Stimulated activated memory B cell treated with anti-CD40 and anti-IgM and Interleukin-4, amounts not matched to agents 10 μg/mL and 1 μg/mL and 100 μg/mL, for 72 hours (primary cell): Measurements from ENCODE around the gene ANKS1B.

Source experiments
- ATAC-seq: fragments of 150-1000 bp; cut with Tn5 transposase; 2 replicates; pipeline ENCODE4 v1.10.0; 2021
- H3K27ac Mint-ChIP-seq: one replicate; pipeline ENCODE4 v1.8.0; 2022; ENCODE audit warnings: mild to moderate bottlenecking, mixed read lengths
- H3K27me3 Mint-ChIP-seq: one replicate; pipeline ENCODE4 v1.8.0; 2022; ENCODE audit warnings: mixed read lengths
- H3K36me3 Mint-ChIP-seq: one replicate; pipeline ENCODE4 v1.8.0; 2022; ENCODE audit warnings: mixed read lengths
- H3K4me1 Mint-ChIP-seq: one replicate; pipeline ENCODE4 v1.8.0; 2022; ENCODE audit warnings: mixed read lengths
- H3K4me3 Mint-ChIP-seq: one replicate; pipeline ENCODE4 v1.8.0; 2022; ENCODE audit warnings: mild to moderate bottlenecking, moderate library complexity, mixed read lengths
- H3K9me3 Mint-ChIP-seq: one replicate; pipeline ENCODE4 v1.8.0; 2022; ENCODE audit warnings: mixed read lengths

ANKS1B gene

DNA sequence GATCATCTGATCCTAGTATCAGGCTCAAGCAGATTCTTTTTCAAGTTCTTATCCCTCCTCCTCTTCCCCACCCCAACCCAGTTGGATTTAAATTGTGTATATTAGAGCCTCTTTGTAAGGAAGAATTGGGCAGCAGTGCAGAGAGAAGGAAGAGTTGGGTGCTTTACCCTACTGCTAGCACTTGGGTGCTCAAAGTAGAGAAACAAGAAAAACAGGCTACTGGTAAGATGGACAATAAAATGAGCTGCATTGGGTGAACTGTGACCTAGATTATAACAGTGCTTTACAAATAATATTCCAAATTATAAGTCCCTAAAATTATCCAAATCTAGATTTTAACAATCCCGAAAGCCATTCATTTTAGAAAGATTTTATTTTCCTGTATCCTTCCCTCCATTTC lies 700.6 kb downstream of the ANKS1B start:
- Mint-ChIP-seq H3K27ac (no peak overlapping the region), H3K9me3 (peaks cover 5% of the 10 kb centered on the region), H3K27me3 (no peaks in the 10 kb centered on the region), H3K4me3 (no peak overlapping the region), H3K36me3 (no peaks in the 10 kb centered on the region), H3K4me1 (no peaks in the 10 kb centered on the region)
- no peak for ATAC-seq

DNA sequence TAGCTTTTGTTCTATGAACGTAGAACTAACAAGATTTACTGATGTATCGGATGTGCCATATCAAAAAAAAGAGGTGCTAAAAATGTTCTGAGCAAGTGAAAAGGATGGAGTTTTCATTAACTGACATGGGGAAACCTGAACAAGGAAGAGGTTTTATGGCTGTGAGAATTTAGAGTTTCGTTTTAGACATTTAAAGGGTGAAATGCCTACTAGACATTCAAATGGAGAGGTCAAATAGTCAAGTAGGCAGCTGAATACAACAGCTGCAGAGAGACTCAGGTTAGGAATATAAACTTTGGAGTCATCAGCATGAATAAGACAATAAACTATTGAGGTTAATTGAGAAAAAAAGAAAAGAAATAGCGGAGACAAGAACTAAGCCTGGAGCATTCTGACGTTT lies 702.1 kb downstream of the ANKS1B start:
- no peaks in the 10 kb centered on the region for H3K4me1 Mint-ChIP-seq
- no peaks in the 10 kb centered on the region for H3K36me3 Mint-ChIP-seq
- H3K27ac Mint-ChIP-seq = no peak overlapping the region
- no peaks in the 10 kb centered on the region for H3K27me3 Mint-ChIP-seq
- no peak overlapping the region for H3K4me3 Mint-ChIP-seq
- no peak for ATAC-seq
- H3K9me3 Mint-ChIP-seq = peaks cover 2% of the 10 kb centered on the region

DNA sequence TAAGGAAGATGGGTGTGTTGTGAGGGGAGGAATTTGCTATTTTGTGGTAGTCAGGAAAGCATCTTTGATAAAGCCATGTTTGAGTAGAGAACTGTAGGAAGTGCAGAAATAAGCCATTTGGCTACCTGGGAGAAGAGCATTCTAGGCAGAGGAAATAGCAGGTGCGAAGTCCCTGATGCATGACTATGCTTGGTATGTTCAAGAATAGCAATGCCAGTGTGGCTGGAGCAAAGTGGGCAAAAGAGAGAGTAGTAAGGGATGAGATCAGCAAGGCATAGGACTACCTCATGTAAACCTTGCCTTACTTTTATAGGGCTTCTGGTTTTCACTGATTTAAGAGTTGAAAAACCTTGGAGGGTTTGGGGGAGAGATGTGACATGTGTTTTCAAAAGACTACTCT lies 702.6 kb downstream of the ANKS1B start:
- Mint-ChIP-seq H3K27ac (no peak overlapping the region), H3K36me3 (no peaks in the 10 kb centered on the region), H3K4me1 (no peaks in the 10 kb centered on the region), H3K27me3 (no peaks in the 10 kb centered on the region), H3K9me3 (peaks cover 2% of the 10 kb centered on the region), H3K4me3 (no peak overlapping the region)
- ATAC-seq = no peak

GRCh38 chr12:99281277-99281676 lies 703.5 kb downstream of the ANKS1B start:
- peaks cover 2% of the 10 kb centered on the region for H3K9me3 Mint-ChIP-seq
- ATAC-seq = no peak
- no peaks in the 10 kb centered on the region for H3K4me1 Mint-ChIP-seq
- H3K27ac Mint-ChIP-seq = no peak overlapping the region
- H3K4me3 Mint-ChIP-seq = no peak overlapping the region
- H3K27me3 Mint-ChIP-seq = no peaks in the 10 kb centered on the region
- no peaks in the 10 kb centered on the region for H3K36me3 Mint-ChIP-seq

DNA sequence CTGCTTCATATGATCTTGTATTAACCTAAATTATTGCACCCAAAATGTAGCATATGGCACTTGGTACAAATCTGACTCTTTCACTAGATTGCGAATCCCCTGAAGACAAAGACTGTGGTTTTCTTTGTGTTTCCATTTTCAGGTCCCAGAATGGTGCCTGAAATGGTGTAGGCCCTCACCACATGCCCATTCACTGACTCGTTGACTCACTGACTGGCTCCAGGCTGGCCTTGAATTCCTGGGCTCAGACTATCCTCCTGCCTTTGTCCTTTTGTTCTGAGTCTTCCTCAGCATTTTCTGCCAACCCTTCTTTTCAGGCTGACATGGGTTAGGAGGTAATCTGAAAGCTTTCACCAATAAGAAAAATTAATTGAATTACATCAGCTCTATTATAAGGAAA lies 705.8 kb downstream of the ANKS1B start:
- no peak for ATAC-seq
- Mint-ChIP-seq H3K4me3 (no peak overlapping the region), H3K4me1 (no peaks in the 10 kb centered on the region), H3K9me3 (peaks cover 8% of the 10 kb centered on the region), H3K36me3 (no peaks in the 10 kb centered on the region), H3K27me3 (no peaks in the 10 kb centered on the region), H3K27ac (no peak overlapping the region)

DNA sequence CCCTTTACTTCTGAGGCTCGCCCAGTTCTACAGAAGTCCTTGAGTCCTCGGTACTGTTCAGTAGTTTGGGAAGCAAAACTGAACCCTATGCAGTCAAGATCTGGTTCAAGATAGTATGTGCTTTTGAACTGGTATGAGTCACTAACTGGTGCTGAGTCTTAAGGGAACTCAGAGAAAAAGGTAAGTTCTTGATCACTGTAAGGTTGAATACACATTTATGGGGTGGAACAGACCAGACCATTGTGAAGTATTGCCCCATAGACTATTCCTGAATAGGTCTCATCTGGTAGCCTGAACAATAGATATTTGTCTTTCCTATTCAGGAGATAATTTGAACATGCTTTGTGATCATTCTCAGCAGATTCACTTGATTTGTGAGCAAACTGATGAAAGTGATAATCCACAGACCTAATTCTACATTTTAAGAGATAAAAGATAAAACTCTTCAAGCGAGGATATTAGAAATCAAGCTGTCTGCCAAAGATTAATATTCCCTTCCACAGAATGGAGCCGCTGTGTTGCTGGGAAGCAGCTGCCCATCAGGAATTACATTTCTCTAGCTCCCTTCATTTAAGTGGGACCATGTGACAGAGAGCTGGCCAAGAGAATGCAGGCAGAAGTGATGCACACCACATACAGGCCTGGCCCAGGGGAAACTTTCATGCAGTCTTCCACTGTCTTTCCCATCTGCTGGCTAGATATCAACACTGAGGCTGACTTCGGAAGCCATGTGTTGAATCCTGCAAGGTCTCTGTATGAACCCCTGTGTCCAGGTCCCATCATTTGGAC lies 707.0 kb downstream of the ANKS1B start:
- ATAC-seq = no peak
- H3K36me3 Mint-ChIP-seq = no peaks in the 10 kb centered on the region
- H3K9me3 Mint-ChIP-seq = peaks cover 8% of the 10 kb centered on the region
- no peak overlapping the region for H3K27ac Mint-ChIP-seq
- H3K4me3 Mint-ChIP-seq = no peak overlapping the region
- H3K4me1 Mint-ChIP-seq = no peaks in the 10 kb centered on the region
- no peaks in the 10 kb centered on the region for H3K27me3 Mint-ChIP-seq

DNA sequence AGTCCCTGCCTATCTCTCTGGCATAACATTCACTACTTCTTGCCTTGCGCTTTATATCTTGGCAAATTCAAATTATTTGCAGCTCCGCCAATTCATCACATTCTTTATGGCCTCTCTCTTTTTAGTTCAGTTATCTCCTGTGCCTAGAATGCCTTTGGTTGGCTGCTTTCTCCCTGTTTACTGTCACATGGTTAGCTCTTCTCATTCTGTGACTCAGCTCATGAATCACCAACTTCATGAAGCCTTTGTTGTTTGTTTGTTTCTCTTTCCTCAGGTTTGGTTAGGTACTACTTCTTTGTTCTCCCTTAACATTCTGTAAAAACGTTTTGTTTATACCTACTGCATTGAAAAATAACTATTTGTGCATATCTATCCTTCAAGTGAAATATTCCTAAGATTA lies 713.7 kb downstream of the ANKS1B start:
- H3K36me3 Mint-ChIP-seq = no peaks in the 10 kb centered on the region
- ATAC-seq = no peak
- H3K4me3 Mint-ChIP-seq = no peak overlapping the region
- H3K9me3 Mint-ChIP-seq = peaks cover 16% of the 10 kb centered on the region
- no peaks in the 10 kb centered on the region for H3K4me1 Mint-ChIP-seq
- no peaks in the 10 kb centered on the region for H3K27me3 Mint-ChIP-seq
- no peak overlapping the region for H3K27ac Mint-ChIP-seq

GRCh38 chr12:99267038-99267437 lies 717.7 kb downstream of the ANKS1B start:
- Mint-ChIP-seq H3K36me3 (no peaks in the 10 kb centered on the region), H3K4me3 (no peak overlapping the region), H3K27ac (no peak overlapping the region), H3K9me3 (peaks cover 10% of the 10 kb centered on the region), H3K27me3 (no peaks in the 10 kb centered on the region), H3K4me1 (no peaks in the 10 kb centered on the region)
- ATAC-seq = no peak

DNA sequence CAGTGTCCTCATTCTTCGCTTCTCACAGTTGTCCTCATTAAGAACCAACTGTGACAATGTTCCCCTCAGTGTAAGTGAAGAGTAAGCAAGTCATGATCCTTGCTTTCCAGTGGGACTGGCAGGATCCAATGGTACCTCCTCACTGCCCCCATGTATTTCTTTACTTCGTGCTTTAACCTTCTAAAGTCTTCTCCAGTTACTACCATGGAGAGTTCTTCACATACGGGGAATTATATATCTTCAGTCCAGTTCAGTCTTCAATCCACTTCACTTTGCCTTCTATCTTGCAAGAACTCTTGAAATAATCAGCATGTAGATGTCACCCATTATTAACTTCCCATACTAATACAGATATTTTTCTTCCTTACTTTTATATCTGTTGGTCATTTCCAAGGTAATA lies 719.1 kb downstream of the ANKS1B start:
- ATAC-seq = no peak
- Mint-ChIP-seq H3K4me3 (no peak overlapping the region), H3K27me3 (no peaks in the 10 kb centered on the region), H3K36me3 (no peaks in the 10 kb centered on the region), H3K9me3 (peaks cover 2% of the 10 kb centered on the region), H3K27ac (no peak overlapping the region), H3K4me1 (no peaks in the 10 kb centered on the region)

DNA sequence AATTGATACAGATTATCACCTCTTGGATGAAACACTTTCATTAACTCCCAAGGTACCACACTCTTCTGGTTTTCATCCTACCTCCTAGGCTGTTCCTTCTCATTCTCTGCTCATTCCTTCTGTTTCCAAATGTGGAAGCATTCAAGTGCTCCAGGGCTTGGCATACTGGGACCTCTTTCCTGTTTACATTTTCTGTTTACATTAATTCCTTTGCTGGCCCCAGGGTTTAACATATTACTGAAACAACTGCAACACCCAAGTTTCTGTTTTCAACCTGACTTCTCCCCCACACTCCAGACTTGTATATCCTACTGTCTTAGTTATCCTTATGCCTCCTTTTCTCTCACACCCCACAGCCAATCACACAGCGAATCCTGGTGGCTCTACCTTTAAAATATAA lies 723.5 kb downstream of the ANKS1B start:
- ATAC-seq = no peak
- Mint-ChIP-seq H3K4me1 (no peaks in the 10 kb centered on the region), H3K36me3 (no peaks in the 10 kb centered on the region), H3K4me3 (no peak overlapping the region), H3K27ac (no peak overlapping the region), H3K9me3 (peaks cover 3% of the 10 kb centered on the region), H3K27me3 (no peaks in the 10 kb centered on the region)

DNA sequence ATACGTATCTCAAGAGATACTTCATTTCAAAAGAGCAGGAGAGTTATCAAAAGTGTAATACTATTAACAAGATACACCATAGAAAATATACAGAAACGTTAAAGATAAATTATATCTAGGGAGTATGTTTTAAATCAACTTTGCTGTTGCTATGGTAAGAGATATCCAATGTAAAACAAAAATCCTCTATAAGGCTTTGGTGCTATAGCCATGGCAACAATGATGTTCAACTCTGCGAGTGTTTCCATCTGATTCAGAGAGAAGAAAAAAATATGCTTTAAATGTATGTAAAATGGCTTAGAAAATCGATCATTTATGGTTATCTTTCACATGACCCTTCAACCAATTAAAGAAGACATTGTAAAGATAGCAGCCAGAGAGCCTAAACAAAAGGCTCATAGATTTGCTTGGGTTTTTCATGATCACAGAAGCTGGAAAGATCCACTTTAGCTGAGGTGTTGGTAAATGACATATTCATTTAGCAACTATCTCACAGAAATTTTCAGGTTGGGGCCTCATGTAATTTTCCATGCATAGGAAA lies 724.2 kb downstream of the ANKS1B start:
- Mint-ChIP-seq H3K27ac (no peak overlapping the region), H3K9me3 (peaks cover 3% of the 10 kb centered on the region), H3K4me1 (no peaks in the 10 kb centered on the region), H3K4me3 (no peak overlapping the region), H3K27me3 (no peaks in the 10 kb centered on the region), H3K36me3 (no peaks in the 10 kb centered on the region)
- no peak for ATAC-seq

DNA sequence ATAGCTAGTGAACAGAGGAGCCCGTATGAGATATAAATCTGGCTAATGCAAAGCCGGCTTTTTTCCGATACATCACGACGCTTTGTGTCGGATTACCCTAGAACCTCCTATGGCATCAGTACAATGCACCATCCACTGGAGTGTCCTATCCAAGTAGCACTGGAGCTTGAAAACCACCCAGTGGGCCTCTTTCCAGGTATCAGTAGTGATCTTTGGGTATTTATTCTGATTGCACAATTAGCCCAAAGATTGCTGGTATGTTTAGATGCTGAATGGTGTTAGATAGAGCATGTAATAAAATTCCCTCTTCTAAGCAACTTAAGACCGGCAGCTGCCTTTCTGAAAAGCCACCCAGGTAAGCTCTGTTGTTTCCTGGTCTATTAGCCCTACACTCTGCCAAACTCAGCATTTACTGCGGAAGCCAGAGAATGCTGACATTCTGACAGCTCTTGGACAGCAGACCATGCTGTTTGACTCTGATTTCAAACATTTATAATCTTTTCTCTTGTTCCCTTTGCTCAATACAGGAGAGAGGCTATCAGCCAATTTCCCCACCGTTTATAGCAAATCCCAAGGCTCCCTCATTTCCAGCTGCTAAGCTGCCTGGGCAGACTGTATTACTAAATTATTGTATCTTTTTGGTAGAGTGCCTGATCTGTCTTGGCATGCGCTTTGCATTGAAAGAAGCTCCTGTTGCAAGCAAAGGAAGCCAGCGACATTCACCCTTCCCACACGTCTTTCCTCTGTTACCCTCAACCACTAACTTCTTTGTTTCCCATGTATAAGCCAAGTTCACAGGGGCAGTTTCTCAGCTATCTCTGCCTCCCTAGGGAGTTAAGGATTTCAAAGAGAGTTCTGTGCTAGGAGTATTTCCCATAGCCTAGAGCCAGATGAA lies 725.4 kb downstream of the ANKS1B start:
- peaks cover 3% of the 10 kb centered on the region for H3K9me3 Mint-ChIP-seq
- no peak overlapping the region for H3K4me3 Mint-ChIP-seq
- H3K4me1 Mint-ChIP-seq = no peaks in the 10 kb centered on the region
- H3K36me3 Mint-ChIP-seq = no peaks in the 10 kb centered on the region
- no peak for ATAC-seq
- no peak overlapping the region for H3K27ac Mint-ChIP-seq
- H3K27me3 Mint-ChIP-seq = no peaks in the 10 kb centered on the region

- Mint-ChIP-seq H3K9me3 (peaks cover 3% of the 10 kb centered on the region), H3K4me3 (no peak overlapping the region), H3K36me3 (no peaks in the 10 kb centered on the region), H3K4me1 (no peaks in the 10 kb centered on the region), H3K27me3 (no peaks in the 10 kb centered on the region), H3K27ac (no peak overlapping the region)
- ATAC-seq = no peak
Observed at GRCh38 chr12:99257672-99258071, 727.1 kb downstream of the ANKS1B start.

DNA sequence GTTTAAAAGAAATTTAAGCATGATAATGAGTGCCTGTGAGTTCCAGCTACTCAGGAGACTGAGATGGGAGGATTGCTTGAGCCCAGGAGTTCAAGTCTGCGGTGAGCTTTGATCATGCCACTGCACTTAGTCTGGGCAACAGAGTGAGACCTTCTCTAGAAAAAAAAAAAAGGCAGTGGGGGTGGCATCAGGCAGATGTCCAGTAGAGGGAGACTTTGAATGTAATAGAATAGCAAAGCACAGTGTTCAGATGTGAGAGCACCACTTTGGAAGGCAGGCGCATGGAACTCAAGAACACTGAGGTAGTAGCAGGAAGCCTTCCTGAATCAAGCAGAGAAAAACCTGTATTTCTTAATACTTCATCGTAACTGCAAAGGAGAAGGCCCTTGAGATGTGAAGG lies 731.7 kb downstream of the ANKS1B start:
- ATAC-seq = no peak
- H3K4me1 Mint-ChIP-seq = no peaks in the 10 kb centered on the region

GRCh38 chr12:99250091-99250490 lies 734.6 kb downstream of the ANKS1B start:
- Mint-ChIP-seq H3K36me3 (no peaks in the 10 kb centered on the region), H3K9me3 (no peaks in the 10 kb centered on the region), H3K4me1 (no peaks in the 10 kb centered on the region), H3K27ac (no peak overlapping the region), H3K4me3 (no peak overlapping the region), H3K27me3 (no peaks in the 10 kb centered on the region)
- no peak for ATAC-seq

More for the DNA sequence above, 731.7 kb downstream of the ANKS1B start:
- no peaks in the 10 kb centered on the region for H3K36me3 Mint-ChIP-seq
- no peaks in the 10 kb centered on the region for H3K27me3 Mint-ChIP-seq
- peaks cover 3% of the 10 kb centered on the region for H3K9me3 Mint-ChIP-seq
- H3K4me3 Mint-ChIP-seq = no peak overlapping the region
- H3K27ac Mint-ChIP-seq = no peak overlapping the region

- Mint-ChIP-seq H3K27ac (no peak overlapping the region), H3K4me1 (no peaks in the 10 kb centered on the region), H3K9me3 (no peaks in the 10 kb centered on the region), H3K4me3 (no peak overlapping the region), H3K36me3 (no peaks in the 10 kb centered on the region), H3K27me3 (no peaks in the 10 kb centered on the region)
- ATAC-seq = no peak
Observed at GRCh38 chr12:99249543-99249942, 735.2 kb downstream of the ANKS1B start.
